EL (cell line): Measurements from ENCODE around the gene ZNF469.
"Not testable (repeated sequence)": the region's sequence is repeated elsewhere in the genome, so short reads cannot be mapped to it uniquely, and the experiment has no call there.

Experiments
- DNase-seq: peaks from one replicate; pipeline ENCODE4 v3.0.0-alpha.2; 2016

The ZNF469 gene

DNA sequence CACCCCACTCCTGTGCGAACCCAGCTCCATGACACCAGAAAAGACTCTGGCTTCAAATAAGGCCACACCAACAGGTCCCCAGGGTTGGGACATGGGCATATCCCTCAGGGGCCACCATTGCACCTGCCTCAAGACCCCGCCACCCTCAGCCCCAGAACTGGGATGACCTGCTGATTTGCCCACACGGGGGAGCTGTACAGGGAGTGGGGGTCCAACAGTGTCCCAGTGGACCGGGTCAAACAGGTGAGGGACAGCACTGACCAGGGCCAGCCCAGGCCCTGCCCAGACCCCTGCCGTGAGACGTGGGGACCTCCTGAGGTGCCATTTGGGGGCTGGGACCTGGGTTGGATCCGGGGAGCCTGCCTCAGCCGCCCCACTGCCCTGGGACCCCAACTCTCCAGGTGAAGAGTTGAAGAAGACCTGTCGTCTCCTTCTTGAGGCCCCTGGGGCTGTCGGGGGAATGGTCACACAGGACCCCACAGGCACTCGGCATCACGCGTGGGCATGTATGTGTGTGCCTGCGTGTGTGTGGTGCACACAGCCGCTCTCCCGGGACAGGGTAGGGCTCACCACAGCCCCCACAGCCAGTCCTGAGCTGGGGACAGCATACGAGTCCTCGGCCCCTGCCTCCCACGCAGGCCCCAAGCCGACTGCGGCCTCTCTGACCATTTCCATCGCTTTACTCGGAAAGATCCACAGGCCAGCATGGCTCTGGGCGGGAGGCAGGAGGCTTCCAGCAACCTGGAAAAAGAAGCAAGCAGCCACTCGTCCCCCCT lies 34.2 kb upstream of the ZNF469 start:
- no peak for DNase-seq

- DNase-seq = no peak
Measured at GRCh38 chr16:88349153-88349902, 33.4 kb upstream of the ZNF469 start.

DNA sequence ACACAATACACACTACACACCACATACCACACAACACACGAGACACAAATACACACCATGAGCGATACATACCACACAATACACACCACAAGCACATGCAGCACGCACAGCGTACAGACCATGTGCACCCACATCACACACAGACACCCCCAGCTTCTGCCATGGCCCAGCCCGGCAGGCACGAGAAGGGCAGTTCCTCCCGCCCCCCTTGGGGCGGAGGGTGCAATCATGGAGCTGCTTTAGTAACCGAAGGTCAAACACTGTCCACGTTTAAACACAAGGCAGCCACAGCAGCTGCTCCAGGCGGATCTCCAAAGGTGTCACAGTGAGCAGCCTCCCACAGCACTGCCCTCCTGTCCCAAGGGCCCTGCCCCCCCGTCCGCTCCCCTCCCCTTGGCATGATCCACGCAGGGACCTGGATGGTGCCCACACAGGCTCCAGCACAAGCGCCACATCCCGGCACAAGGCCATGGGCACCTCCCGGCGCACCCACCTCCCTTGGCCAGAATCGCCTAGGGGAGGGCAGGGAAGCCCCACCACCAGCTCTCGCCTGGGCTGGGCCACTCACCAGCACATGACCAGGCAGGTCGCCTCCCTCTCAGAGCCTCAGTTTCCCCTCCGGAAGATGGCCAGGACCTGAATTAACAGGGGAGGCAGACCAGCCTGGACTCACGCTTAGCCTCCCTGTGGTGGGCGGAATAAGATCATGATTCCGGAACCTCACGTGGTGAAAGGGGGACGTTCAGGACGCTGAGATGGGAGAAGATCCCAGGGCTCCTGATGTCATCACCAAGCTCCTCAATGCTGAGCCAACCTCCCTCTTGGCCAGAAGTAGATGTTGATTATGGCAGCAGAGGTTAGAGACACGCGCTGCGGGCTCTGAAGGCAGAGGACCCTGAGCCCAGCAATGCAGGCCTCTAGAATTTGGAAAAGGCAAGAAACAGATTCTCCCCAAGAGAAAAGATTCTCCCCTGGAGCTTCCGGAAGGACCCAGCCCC lies 32.6 kb upstream of the ZNF469 start:
- DNase-seq = no peak

GRCh38 chr16:88350922-88351321 lies 31.8 kb upstream of the ZNF469 start:
- DNase-seq = no peak

GRCh38 chr16:88351491-88352101 lies 31.2 kb upstream of the ZNF469 start:
- DNase-seq = no peak

GRCh38 chr16:88352261-88353200 lies 30.2 kb upstream of the ZNF469 start:
- peak; percentile 25 for DNase-seq

GRCh38 chr16:88353232-88353631 lies 29.5 kb upstream of the ZNF469 start:
- DNase-seq = no peak

DNA sequence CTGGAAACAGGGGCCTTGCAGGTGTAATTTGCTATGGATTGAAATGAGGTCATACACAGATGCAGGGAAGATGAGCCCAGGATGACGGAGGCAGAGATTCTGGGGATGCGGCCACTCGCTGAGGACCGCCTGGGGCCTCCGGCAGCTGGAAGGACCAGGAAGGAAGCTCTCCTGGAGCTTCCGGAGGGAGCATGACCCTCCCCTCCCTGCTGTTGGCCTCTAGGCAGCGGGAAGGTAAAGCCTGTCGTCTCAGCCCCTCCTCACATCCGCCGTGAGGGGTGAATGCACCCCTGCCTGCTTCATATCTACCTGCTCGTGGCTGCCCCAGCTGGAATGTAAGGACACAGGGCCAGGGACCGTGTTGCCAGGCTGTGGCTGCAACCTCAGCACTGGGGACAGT lies 29.1 kb upstream of the ZNF469 start:
- DNase-seq = no peak

DNA sequence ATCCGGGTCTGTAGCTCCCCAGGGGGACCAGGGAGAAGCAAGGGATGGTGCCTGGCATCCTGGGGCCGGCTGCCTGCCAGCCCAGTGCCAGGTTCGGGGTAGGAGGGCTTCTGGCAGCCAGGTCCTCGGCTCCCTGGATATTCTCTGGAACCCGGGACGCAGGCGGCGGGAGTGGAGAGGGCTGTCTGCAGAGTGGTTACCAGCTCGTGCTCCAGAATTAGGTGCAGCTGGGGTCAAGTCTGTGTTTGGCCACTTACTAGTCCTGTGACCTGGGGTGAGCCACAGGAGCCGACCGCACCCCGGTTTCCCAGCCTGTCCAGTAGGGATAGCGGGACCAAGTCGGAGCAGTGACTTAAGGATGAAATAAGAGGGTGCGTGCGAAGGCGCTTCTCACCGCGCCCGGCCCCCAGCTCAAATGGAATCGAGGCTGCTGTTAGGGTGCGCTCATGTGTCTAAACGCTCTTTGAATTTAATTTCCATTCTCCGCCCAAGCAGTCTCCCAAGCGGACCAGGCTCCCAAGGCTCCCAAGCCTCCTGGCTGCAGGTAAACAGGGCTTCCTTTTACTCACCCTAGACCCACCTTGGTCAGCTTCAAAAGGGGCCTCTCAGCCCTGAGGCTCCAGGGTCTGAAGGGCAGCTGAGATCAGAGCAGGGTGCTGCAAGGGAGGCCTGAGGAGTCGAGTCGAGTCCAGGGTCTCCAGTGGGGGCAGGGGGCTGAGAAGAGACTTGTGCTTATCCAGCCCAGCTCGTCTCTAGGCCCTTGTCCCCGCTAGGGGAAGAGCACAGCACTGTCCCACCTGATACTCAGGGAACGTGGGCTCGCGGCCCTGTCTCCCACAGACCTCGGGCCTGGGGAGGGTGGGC lies 28.3 kb upstream of the ZNF469 start:
- DNase-seq = no peak

GRCh38 chr16:88355093-88355388 lies 27.7 kb upstream of the ZNF469 start:
- no peak for DNase-seq

DNA sequence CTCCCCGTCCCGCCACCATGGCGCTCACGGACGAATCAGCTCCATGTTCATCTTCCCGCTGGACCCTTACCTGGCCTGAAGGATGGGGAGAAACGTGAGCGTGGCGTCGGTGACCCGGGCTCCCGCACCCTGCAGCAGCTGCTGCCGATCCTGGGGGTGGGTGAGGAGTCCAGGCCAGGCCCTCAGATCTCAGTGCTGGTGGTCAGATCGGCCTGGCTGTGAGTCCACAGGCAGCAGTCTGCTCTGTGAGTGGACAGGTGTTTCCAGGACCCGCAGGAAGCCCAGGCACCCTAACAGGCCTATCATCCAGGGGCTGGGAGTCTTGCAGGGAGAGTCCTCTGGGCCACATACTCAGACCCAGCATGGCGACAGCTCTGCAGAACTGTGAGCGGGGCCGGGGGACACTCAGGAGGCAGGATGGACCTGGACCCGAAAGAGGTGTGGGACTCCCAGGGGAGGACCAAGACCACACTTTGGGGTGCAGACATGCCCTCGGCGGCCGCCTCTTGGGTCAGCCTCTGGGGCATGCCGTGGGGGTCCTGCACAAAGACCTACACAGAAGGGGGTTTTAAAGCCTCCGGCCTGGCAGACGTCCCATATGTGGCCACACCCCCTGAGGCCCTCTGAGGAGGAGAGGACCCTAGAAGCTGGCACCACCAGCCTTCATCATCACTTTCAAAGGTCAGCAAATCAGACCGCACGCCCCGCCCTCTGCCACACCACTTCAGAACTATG lies 27.2 kb upstream of the ZNF469 start:
- DNase-seq = no peak

- no peak for DNase-seq
Measured at GRCh38 chr16:88356124-88356726, 26.5 kb upstream of the ZNF469 start.

GRCh38 chr16:88356727-88357199 lies 26.0 kb upstream of the ZNF469 start:
- DNase-seq = no peak

DNA sequence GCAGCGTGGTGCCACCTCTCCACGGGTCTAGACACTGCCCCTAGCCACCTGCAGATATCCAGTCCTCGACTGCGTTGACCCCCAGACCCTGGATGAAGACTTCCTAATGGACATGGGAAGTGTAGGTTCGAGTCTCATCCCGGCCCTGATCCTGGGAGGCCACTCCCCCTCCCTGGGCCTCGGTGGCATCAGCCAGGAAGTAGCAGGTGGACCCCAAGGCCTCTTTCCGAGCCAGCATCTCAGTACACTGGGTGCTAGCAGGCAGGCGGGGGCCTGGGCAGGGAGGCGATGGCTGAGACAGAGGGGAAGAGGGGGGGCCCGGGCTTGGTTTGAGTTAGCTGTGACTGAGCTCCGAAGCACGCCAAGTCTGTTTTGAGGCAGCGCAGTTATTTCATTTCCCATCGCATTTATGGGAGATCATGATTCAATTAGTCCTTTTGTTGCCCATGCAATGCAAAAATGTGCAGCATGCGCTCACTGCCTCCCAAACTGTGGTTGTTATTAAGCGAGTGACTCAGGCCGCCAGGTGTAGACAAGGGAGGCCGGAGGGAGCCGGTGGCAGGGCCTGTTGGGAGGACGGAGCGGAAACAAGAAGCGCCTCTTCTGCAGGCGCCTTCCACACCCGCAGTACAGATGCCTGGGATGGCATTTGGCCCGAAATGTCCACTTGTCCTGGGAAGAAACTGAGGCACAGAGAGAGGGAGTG lies 25.3 kb upstream of the ZNF469 start:
- DNase-seq = peak; percentile 42

GRCh38 chr16:88358023-88358420 lies 24.7 kb upstream of the ZNF469 start:
- DNase-seq = no peak

- DNase-seq = no peak
Measured at GRCh38 chr16:88359008-88359407, 23.8 kb upstream of the ZNF469 start.

DNA sequence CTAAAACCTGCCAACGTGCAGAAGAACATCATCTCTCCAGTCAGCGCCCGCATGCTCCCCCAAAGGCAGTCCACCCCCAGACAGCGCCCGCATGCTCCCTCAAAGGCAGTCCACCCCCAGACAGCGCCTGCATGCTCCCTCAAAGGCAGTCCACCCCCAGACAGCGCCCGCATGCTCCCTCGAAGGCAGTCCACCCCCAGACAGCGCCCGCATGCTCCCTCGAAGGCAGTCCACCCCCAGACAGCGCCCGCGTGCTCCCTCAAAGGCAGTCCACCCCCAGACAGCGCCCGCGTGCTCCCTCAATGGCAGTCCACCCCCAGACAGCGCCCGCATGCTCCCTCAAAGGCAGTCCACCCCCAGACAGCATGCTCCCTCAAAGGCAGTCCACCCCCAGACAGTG lies 22.4 kb upstream of the ZNF469 start:
- not testable (repeated sequence) for DNase-seq

GRCh38 chr16:88360999-88361398 lies 21.8 kb upstream of the ZNF469 start:
- DNase-seq = no peak

DNA sequence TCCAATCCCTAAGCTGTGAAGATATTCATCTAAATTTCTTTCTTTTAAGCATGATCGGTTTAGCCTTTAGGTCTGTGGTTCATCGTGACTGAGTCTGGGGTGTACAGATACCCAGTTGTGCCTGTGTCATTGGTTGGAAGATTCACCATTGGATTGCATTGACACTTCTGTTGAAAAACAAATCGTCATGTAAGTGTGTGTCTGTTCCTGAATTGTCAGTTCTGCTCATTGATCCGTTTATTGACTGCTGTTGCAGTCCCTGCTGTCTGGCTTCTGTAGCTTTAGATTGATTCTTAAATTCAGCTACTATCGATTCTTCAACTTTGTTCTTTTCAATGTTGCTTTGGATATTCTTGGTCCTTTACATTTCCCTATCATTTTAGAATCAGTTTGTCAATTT lies 21.0 kb upstream of the ZNF469 start:
- no peak for DNase-seq
